WTC11 (cell line): ENCODE data around the gene DLGAP3.

ENCODE experiments used
- CREB1 ChIP-seq: sonication (generic); formaldehyde crosslinking; IDR thresholded peaks from 2 replicates; pipeline ENCODE4 v1.8.0; 2023; ENCODE audit warnings: mild to moderate bottlenecking, missing genetic modification reagents
- CTCF ChIP-seq: fragments of 200-600 bp; IDR thresholded peaks from 2 replicates; pipeline ENCODE4 v1.8.0; 2022; ENCODE audit warnings: antibody characterized with exemption
- EMX1 ChIP-seq: fragments of 250-450 bp; sonication (Bioruptor Pico); IDR thresholded peaks from 2 replicates; pipeline ENCODE4 v1.8.0; 2021; ENCODE audit warnings: mild to moderate bottlenecking
- MXD4 ChIP-seq: fragments of 250-450 bp; sonication (Bioruptor Pico); IDR thresholded peaks from 2 replicates; pipeline ENCODE4 v1.8.0; 2021; ENCODE audit warnings: mild to moderate bottlenecking, moderate library complexity, borderline replicate concordance
- RELA ChIP-seq: sonication (generic); formaldehyde crosslinking; IDR thresholded peaks from 2 replicates; pipeline ENCODE4 v1.8.1; 2022; ENCODE audit warnings: missing genetic modification reagents, mild to moderate bottlenecking, borderline replicate concordance
- SMAD4 ChIP-seq: sonication (generic); formaldehyde crosslinking; IDR thresholded peaks from 2 replicates; pipeline ENCODE4 v1.8.0; 2022; ENCODE audit warnings: mild to moderate bottlenecking, missing genetic modification reagents
- TEAD1 ChIP-seq: sonication (generic); formaldehyde crosslinking; IDR thresholded peaks from 2 replicates; pipeline ENCODE4 v1.8.0; 2022; ENCODE audit warnings: mild to moderate bottlenecking, missing genetic modification reagents

GRCh38 chr1:34896612-34897011 lies 32.8 kb downstream of the DLGAP3 start:
- no peak for TF ChIP-seq CTCF
- TF ChIP-seq TEAD1 (CRISPR knock-in tag), result no peak
- TF ChIP-seq RELA, result no peak
- no peak for TF ChIP-seq MXD4 (CRISPR knock-in tag)
- no peak for TF ChIP-seq EMX1
- TF ChIP-seq SMAD4, result no peak
- TF ChIP-seq CREB1 (CRISPR knock-in tag), result no peak
